Astrocyte of the cerebellum (primary cell): ENCODE data around the gene FUCA1.
"Not testable (repeated sequence)": the region's sequence is repeated elsewhere in the genome, so short reads cannot be mapped to it uniquely, and the experiment has no call there.

Experiments
- DNase-seq: peaks from one replicate; pipeline ENCODE4 v3.0.0-alpha.2; 2011; ENCODE audit warnings: low read depth
- H3K4me3 ChIP-seq: 2 replicates; pipeline ENCODE4 v1.5.1; 2011; ENCODE audit warnings: mild to moderate bottlenecking, low read depth, low read length, moderate library complexity
- CTCF ChIP-seq: IDR thresholded peaks from 2 replicates; pipeline ENCODE4 v1.5.1; 2012; ENCODE audit warnings: low read length, low read depth, moderate library complexity, mild to moderate bottlenecking; ENCODE audit errors: missing control alignments
- in situ Hi-C: cut with HindIII; loops from 2 replicates; pipeline ENCODE4 v1.10.0; 2017; ENCODE audit warnings: low sequenced_read_pairs

Gene FUCA1

DNA sequence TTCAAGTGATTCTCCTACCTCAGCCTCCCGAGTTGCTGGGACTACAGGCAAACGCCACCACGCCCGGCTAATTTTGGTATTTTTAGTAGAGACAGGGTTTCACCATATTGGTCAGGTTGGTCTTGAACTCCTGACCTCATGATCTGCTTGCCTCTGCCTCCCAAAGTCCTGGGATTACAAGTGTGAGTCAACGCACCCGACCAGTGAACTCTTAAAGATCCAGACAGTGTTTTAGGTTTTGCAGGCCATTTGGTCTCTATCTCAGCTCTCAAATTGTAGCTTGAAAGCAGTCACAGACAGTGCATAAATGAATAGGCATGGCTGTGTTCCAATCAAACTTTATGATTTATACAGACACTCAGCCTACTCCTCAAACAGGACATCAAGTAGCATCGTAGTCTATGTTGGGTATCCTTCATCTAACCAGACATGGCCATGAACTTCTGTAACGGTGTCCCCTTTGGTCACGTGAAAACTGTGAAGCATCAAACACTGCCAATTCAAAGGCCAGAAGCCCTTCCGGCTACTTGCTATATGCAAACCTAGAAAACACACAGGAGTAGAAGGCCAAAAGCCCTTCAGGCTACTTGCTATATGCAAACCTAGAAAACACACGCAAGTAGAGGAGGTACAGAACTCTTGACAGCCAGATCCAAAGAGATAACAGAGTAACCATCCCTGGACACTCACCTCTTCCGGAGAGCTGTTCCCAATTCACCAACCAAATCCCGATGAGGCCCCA is 3.1 kb downstream of the FUCA1 start:
- in situ Hi-C loops: loop anchor here (5.0 kb wide), 3 partner anchors 43 to 108 kb away; no protein-coding TSS in a partner anchor
- no peak for TF ChIP-seq CTCF
- no peak for DNase-seq
- no peak overlapping the region for H3K4me3 ChIP-seq

DNA sequence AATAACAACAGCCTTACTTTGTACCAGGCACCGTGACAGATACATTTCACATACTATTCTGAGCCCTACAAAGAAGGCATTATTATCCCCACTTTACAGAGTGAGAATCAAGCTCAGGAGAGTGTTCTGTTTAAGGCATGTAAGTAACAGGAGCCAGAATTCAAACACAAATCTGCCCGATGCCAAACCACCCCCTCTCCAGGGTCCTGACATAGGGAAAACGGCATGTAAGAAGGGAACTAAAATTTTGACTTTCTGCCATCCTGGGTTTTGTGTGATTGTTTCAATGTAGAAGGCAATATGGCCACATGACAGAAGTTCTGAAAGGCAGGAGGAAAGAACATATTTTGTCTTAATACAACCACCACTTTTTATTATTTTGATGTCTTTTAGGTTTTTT is 5.5 kb downstream of the FUCA1 start:
- H3K4me3 ChIP-seq: no peak overlapping the region
- no peak for DNase-seq
- TF ChIP-seq CTCF: no peak
- in situ Hi-C loops: loop anchor here (5.0 kb wide), 3 partner anchors 40 to 105 kb away; no protein-coding TSS in a partner anchor

- in situ Hi-C loops: no loop called here
- TF ChIP-seq CTCF: no peak
- no peak for DNase-seq
- H3K4me3 ChIP-seq: no peak overlapping the region
These were observed 13.5 kb downstream of the FUCA1 start for GRCh38 chr1:23854568-23854967.

- DNase-seq, in situ Hi-C loops, H3K4me3 ChIP-seq: not testable (repeated sequence)
These were observed 15.0 kb downstream of the FUCA1 start for GRCh38 chr1:23853124-23853523.

- H3K4me3 ChIP-seq, in situ Hi-C loops, DNase-seq: not testable (repeated sequence)
These were observed 16.7 kb downstream of the FUCA1 start for GRCh38 chr1:23851406-23851805.

- no peak overlapping the region for H3K4me3 ChIP-seq
- DNase-seq: no peak
- in situ Hi-C loops: no loop called here
- no peak for TF ChIP-seq CTCF
These were observed 19.1 kb downstream of the FUCA1 start for GRCh38 chr1:23848673-23849616.

DNA sequence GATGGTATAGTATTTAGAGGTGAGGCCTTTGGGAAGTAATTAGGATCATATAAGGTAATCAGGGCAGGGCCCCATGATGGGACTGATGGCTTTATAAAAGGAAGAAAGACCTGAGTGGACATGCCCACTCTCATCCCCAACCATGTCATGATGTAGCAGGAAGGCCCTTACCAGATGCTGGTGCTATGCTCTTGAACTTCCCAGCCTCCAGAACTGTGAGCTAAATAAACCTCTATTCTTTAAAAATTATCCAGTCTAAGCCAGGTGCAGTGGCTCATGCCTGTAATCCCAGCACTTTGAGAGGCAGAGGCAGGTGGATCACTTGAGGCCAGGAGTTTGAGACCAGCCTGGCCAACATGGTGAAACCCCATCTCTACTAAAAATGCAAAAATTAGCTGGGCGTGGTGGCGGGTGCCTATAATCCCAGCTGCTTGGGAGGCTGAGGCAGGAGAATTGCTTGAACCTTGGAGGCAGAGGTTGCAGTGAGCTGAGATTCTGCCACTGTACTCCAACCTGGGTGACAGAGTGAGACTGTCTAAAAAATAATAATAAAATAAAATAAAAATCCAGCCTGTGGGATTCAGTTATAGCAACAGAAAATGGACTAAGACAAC is 20.5 kb downstream of the FUCA1 start:
- DNase-seq, H3K4me3 ChIP-seq, in situ Hi-C loops: not testable (repeated sequence)
